K562 (cell line): ENCODE data around the gene ZNF155. TPM values are rescaled to one million over a fixed set of nuclear protein-coding genes. Genes with fewer than 3 reads are reported as not detected.

Experiments
- ATAC-seq: fragments of 200-7000 bp; cut with Tn5 transposase; 3 replicates; pipeline ENCODE4 v1.9.1; 2020; ENCODE audit warnings: moderate library complexity
- BruUV-seq: library from RNA; stranded (reverse); fragments of 400-500 nt; replicated peaks from 2 replicates; lab custom pipeline; 2021; lab: Mats Ljungman, UMichigan
- CTCF ChIA-PET: fragments of 300-600 bp; formaldehyde crosslinking; extraction: SDS; loops from one replicate; lab custom pipeline; 2021; ENCODE audit warnings: low intra/inter-chr PET ratio; lab: Yijun Ruan, JAX
- POLR2A ChIA-PET: fragments of 300-600, 350-650 bp; sonication (Branson Sonifier 250); formaldehyde crosslinking; extraction: SDS; loops from one replicate; lab custom pipeline; 2021; ENCODE audit warnings: antibody characterized with exemption, inconsistent platforms; lab: Yijun Ruan, JAX
- DNase-seq, 4 experiments: peaks; one replicate each; pipeline versions ENCODE4 v3.0.0 to v3.0.0-alpha.2; 2011 to 2018; ENCODE audit warnings: low spot score in 3 of 4, mixed read lengths in 3 of 4; ENCODE audit errors: extremely low read depth in 1 of 4
- FAIRE-seq: peaks from 2 replicates; lab custom pipeline; 2011; peaks lifted over from hg19 to GRCh38; lab: Jason Lieb, UNC
- H2AFZ ChIP-seq: 2 replicates; pipeline ENCODE4 v1.6.0; 2011; ENCODE audit warnings: low read depth, low read length, control low read depth, inconsistent platforms
- H3K27ac ChIP-seq: fragments of 200-600 bp; 3 replicates; pipeline ENCODE4 v1.8.0; 2011; ENCODE audit warnings: low read depth, mild to moderate bottlenecking, control low read depth, inconsistent platforms, low read length, moderate library complexity, mixed read lengths; ENCODE audit errors: extremely low read depth
- H3K27me3 ChIP-seq, 2 experiments: fragments of 300-600 bp in 1 of 2; 2 replicates in 1 of 2; 3 replicates in 1 of 2; pipeline versions ENCODE4 v1.6.0 to v1.8.0; 2011; ENCODE audit warnings: inconsistent platforms in 2 of 2, low read length in 2 of 2, mild to moderate bottlenecking in 1 of 2, mixed read lengths in 1 of 2, moderate library complexity in 1 of 2; ENCODE audit not compliant: control insufficient read depth in 2 of 2, insufficient read depth in 2 of 2
- H3K36me3 ChIP-seq: fragments of 300-600 bp; 3 replicates; pipeline ENCODE4 v1.8.0; 2011; ENCODE audit warnings: mild to moderate bottlenecking, low read length, inconsistent platforms; ENCODE audit not compliant: control insufficient read depth, insufficient read depth
- H3K4me1 ChIP-seq, 2 experiments: fragments of 200-600 bp in 1 of 2; replicated peaks in 1 of 2; 2 replicates in 1 of 2; 3 replicates in 1 of 2; pipeline versions ENCODE4 v1.5.1 to v1.8.0; 2011; ENCODE audit warnings: inconsistent platforms in 2 of 2, low read length in 2 of 2, mild to moderate bottlenecking in 1 of 2, mixed read lengths in 1 of 2, moderate library complexity in 1 of 2; ENCODE audit not compliant: control insufficient read depth in 2 of 2, insufficient read depth in 2 of 2
- H3K4me2 ChIP-seq: 2 replicates; pipeline ENCODE4 v1.6.1; 2011; ENCODE audit warnings: low read length, control low read depth, inconsistent platforms, mixed read lengths; ENCODE audit not compliant: insufficient read depth
- H3K4me3 ChIP-seq: fragments of 200-600 bp; sonication (generic), shearing (Covaris generic); 2 replicates; pipeline ENCODE4 v1.5.1; 2016; ENCODE audit warnings: control low read depth, inconsistent platforms
- H3K79me2 ChIP-seq: fragments of 200-600 bp; 3 replicates; pipeline ENCODE4 v1.8.0; 2011; ENCODE audit warnings: low read length, inconsistent platforms; ENCODE audit not compliant: control insufficient read depth, insufficient read depth
- H3K9ac ChIP-seq, 2 experiments: 2 replicates each; pipeline versions ENCODE4 v1.6.0 to v1.6.1; 2011; ENCODE audit warnings: low read depth in 2 of 2, low read length in 2 of 2, control low read depth in 1 of 2, inconsistent platforms in 1 of 2, mild to moderate bottlenecking in 1 of 2, mixed read lengths in 1 of 2; ENCODE audit not compliant: insufficient read depth in 1 of 2
- H3K9me1 ChIP-seq: one replicate; pipeline ENCODE4 v1.6.0; 2011; ENCODE audit warnings: inconsistent platforms, mild to moderate bottlenecking, low read length, moderate library complexity; ENCODE audit not compliant: control insufficient read depth, insufficient read depth
- H3K9me3 ChIP-seq: replicated peaks from 2 replicates; pipeline ENCODE4 v1.5.1; 2011; ENCODE audit warnings: low read depth, low read length, inconsistent platforms; ENCODE audit not compliant: control insufficient read depth, insufficient read depth
- H4K20me1 ChIP-seq: replicated peaks from 2 replicates; pipeline ENCODE4 v1.6.1; 2011; ENCODE audit warnings: low read length, inconsistent platforms, mixed read lengths; ENCODE audit not compliant: control insufficient read depth, insufficient read depth
- CEBPG ChIP-seq, 3 experiments: fragments of 200-800 bp in 1 of 3; sonication (Bioruptor generic) in 1 of 3; sonication (generic) in 1 of 3; formaldehyde crosslinking in 1 of 3; IDR thresholded peaks in 2 of 3; conservative IDR thresholded peaks in 1 of 3; 2 replicates each; pipeline versions ENCODE4 v1.6.1 to v1.8.0; 2016 to 2022; ENCODE audit warnings: missing compliant biosample characterization in 2 of 3, missing genetic modification characterization in 2 of 3, mild to moderate bottlenecking in 1 of 3, missing genetic modification reagents in 1 of 3
- HMGXB4 ChIP-seq: sonication (generic); formaldehyde crosslinking; IDR thresholded peaks from 2 replicates; pipeline ENCODE4 v1.8.1; 2023; ENCODE audit warnings: mild to moderate bottlenecking, missing genetic modification reagents
- NR1H2 ChIP-seq: sonication (generic); formaldehyde crosslinking; IDR thresholded peaks from 2 replicates; pipeline ENCODE4 v1.4.0; 2020; ENCODE audit warnings: mild to moderate bottlenecking, missing genetic modification reagents
- PHF8 ChIP-seq: fragments of 200-600 bp; sonication (generic); IDR thresholded peaks from 2 replicates; pipeline ENCODE4 v1.6.1; 2012; ENCODE audit warnings: mixed run types, mild to moderate bottlenecking, inconsistent platforms, low read length, moderate library complexity, borderline replicate concordance
- RFX5 ChIP-seq: IDR thresholded peaks from 2 replicates; pipeline ENCODE4 v1.6.1; 2011; ENCODE audit warnings: low read depth, mild to moderate bottlenecking, improper control_type of control experiment, low read length
- SAFB2 ChIP-seq: fragments of 200-400 bp; formaldehyde crosslinking; IDR thresholded peaks from 2 replicates; pipeline ENCODE4 v1.6.1; 2018; ENCODE audit warnings: borderline replicate concordance, low read length, low read depth, moderate library complexity; ENCODE audit not compliant: severe bottlenecking
- ZNF407 ChIP-seq: fragments of 450-650 bp; IDR thresholded peaks from 2 replicates; pipeline ENCODE4 v1.6.1; 2016; ENCODE audit warnings: low read depth
- WGBS: fragments of 100-300 bp; shearing (Covaris generic); methylation state at CpG from one replicate; pipeline ENCODE4 v1.1.6; 2016; ENCODE audit warnings: low coverage, mixed read lengths; ENCODE audit not compliant: insufficient coverage; ENCODE audit errors: missing lambda C conversion rate; 5-methylcytosine and 5-hydroxymethylcytosine counted together
- in situ Hi-C: fragments of 300-500 bp; cut with MboI; formaldehyde crosslinking; loops from 4 replicates; pipeline ENCODE4 v1.15.0; 2018; ENCODE audit warnings: inconsistent platforms, mixed read lengths
- intact Hi-C: fragments of 100-400 bp; cut with micrococcal nuclease; formaldehyde crosslinking; loops from 2 replicates; pipeline ENCODE4 v1.14.2; 2022
- polyA plus RNA-seq, 8 experiments: library from polyadenylated mRNA; depleted of rRNA in 4 of 8; stranded (reverse) in 5 of 8; unstranded in 3 of 8; fragments of >200 nt; fragmentation: Nextera tagmentation in 2 of 8; fragmentation: Illumina TruSeq in 1 of 8; extraction: Ambion mirVana in 2 of 8; extraction: Trizol in 1 of 8; gene quantifications; 2 replicates each; pipeline versions ENCODE4 v1.2.1 to v1.2.3, GENCODE V29; 2011 to 2014; ENCODE audit warnings: inconsistent platforms in 1 of 8, missing spikeins in 1 of 8
- total RNA-seq, 7 experiments: library from RNA; depleted of rRNA in 6 of 7; stranded (reverse); fragments of >200 nt in 6 of 7; fragmentation: Illumina TruSeq in 2 of 7; extraction: Trizol in 2 of 7; gene quantifications; 2 replicates each; pipeline versions ENCODE4 v1.2.1 to v1.2.3, GENCODE V29; 2011 to 2021; ENCODE audit warnings: low replicate concordance in 1 of 7

The ZNF155 gene
- total and polyA plus RNA-seq, 9 of the 15 experiments (the other 6 are each of a cell fraction or from before 2014, with no cell fraction given), result 0.09 to 0.76 (median 0.37) TPM

- Histone ChIP-seq H3K9me1 (no peaks in the 10 kb centered on the region), H3K9me3 (no peaks in the 10 kb centered on the region), H3K4me3 (no peak overlapping the region), H3K27ac (no peak overlapping the region), H3K4me2 (no peak overlapping the region), H3K36me3 (no peaks in the 10 kb centered on the region), H3K4me1 (no peaks in the 10 kb centered on the region), H3K9ac (no peak overlapping the region), H3K27me3 (no peaks in the 10 kb centered on the region), H2AFZ (no peak overlapping the region), H4K20me1 (no peaks in the 10 kb centered on the region), H3K79me2 (no peaks in the 10 kb centered on the region)
- BruUV-seq, result no TSS peak
- DNase-seq (no peak), ATAC-seq (no peak), FAIRE-seq (no peak)
- no peak for TF ChIP-seq CEBPG (CRISPR knock-in tag; IDR thresholded peaks at IDR 0.05)
- 0 out of 4 replicates have a peak, but pooled peaks have one; percentile 18 to 20 for TF ChIP-seq CEBPG (tag; conservative IDR thresholded peaks at IDR 0.05 in 1 of 2, IDR thresholded peaks at IDR 0.05 in 1 of 2)
- TF ChIP-seq HMGXB4, result no peak
- TF ChIP-seq RFX5, result no peak
- no peak for TF ChIP-seq ZNF407
- TF ChIP-seq NR1H2 (CRISPR knock-in tag), result no peak
- TF ChIP-seq PHF8, result no peak
- TF ChIP-seq SAFB2, result no peak
- intact Hi-C loops (no loop called here), in situ Hi-C loops (no loop called here)
- POLR2A ChIA-PET, result no interaction called here
- CTCF ChIA-PET, result no interaction called here
- 0% methylated on average over 1 of the region's 1 CpG for WGBS
Measured at GRCh38 chr19:43976732-43977131, 7.3 kb upstream of the ZNF155 start.
